Activated gamma-delta T cell (primary cell): ENCODE data around the gene TAF4.

Experiments used
- DNase-seq: peaks from one replicate; lab custom pipeline; 2025; lab: John Stamatoyannopoulos, UW

TAF4 gene

GRCh38 chr20:61941721-61942405 lies 123.8 kb downstream of the TAF4 start:
- DNase-seq: no peak

- DNase-seq: no peak
These were observed 124.5 kb downstream of the TAF4 start for GRCh38 chr20:61940976-61941720.

- DNase-seq: no peak
These were observed 125.2 kb downstream of the TAF4 start for GRCh38 chr20:61940491-61940890.

DNA sequence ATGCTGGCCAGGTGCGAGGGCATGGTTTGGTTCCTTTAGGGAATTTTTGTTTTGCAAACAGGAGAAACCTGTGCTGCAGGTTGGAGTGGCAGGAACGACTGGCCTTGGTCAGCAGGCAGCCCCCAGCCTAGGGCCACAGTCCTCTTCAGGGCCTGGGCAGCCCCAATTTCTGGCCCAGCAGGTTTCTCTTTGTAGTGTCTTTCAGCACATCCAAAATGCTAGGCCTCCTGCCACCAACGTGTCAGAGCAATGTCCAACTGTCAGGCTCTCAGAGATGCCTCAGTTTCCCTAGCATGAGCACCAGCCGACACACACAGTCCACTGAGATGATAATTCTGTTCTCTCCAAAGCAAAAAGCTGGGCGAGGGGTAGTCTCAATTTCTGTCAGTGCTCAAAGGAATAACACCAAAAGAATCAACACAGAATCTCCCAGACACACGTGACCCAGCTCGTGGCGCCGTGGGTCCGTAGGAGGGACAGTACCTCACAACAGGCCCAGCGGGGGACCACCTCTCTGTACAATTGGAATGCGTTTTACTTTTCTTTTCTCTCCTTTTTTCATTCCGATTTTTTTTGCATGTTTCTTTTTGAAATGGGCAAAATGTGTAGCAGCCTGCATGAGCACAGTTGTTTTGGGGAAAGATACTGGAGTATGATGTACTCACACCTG lies 125.9 kb downstream of the TAF4 start:
- no peak for DNase-seq

GRCh38 chr20:61938839-61939690 lies 126.6 kb downstream of the TAF4 start:
- no peak for DNase-seq

DNA sequence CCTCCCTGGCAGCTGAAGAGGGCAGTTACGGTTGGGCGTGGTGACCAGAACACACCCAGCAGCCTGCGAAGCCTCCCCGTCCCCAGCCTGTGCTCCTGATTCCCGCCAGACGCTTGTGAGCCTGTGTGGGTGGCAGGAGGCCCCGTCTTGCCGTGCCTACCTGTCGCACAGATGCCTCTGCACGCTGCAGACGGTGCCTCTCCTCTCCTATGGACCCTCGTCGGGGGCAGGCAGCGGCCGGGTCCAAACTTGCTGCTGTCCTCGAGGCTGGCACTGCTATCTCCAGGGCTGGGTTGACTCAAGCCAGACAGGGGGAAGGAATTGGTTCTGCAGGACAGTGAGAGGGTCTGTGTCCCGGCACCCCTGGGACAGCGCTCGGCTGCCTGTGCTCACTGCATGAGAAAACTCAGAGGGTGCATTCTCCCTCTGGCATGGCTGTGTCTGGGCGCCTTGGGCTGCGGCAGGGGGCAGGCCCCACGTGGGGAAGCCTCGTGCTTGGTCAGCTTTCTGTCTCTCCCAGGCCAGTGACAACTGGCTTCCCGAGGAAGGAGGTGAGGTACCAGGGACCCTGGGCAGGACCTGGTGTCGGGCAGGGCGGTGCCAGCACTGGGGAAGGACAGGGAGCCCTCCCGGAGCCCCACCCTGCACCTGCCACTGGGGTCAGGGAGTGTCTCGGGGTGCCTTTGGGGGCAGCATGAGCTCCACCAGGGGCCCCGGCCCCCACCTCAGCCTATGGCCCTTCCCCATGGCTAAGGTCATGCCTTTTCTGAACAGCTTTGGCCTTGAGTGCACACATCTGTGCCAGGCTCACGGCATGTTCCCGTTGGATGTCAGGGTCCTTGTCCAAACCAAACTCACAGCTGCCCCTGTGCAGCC lies 127.5 kb downstream of the TAF4 start:
- no peak for DNase-seq

DNA sequence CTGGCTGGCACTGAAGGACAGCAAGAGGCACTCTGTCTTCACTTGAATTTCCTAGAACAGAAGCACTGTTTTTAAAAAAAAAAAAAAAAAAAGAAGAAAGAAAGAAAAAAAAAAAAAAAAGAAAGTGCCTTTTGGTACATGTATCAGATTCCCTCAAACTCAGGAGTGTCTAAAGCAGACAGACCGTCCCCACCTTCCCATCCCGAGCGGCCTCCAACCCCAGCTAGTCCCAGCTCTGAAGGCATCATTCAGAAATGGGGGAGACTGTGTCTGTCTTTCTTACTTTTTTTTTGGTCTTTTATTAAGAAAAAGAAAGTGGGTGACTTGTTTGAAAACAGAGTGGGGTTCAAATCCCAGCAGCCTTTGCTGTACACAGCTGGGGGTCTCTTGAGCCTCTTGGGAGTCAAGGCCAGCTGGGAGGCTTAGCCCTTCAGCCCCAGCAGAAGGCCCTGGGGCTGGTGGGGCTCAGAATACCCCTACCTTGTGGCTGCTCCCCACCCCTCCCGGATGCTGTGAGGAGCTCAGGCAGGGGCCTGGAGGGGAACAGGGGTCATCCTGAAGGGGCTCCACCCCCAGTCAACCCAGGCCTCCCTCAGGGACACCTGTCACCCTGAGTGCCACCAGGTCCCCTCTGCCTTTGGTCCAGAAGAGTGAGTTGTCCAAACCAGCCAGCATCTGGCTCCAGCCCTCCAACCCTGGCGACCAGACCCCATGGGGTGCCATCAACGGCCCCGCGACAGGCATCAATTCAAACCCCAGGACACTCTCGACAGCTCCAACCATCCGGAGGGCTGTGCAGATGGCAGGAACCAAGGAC lies 128.3 kb downstream of the TAF4 start:
- DNase-seq: no peak

DNA sequence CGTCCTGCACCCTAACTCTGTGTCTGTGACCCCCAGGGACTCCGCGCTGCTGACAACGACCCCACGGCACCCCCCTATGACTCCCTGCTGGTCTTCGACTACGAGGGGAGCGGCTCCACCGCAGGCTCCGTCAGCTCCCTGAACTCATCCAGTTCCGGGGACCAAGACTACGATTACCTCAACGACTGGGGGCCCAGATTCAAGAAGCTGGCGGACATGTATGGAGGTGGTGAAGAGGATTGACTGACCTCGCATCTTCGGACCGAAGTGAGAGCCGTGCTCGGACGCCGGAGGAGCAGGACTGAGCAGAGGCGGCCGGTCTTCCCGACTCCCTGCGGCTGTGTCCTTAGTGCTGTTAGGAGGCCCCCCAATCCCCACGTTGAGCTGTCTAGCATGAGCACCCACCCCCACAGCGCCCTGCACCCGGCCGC lies 129.0 kb downstream of the TAF4 start:
- no peak for DNase-seq

DNA sequence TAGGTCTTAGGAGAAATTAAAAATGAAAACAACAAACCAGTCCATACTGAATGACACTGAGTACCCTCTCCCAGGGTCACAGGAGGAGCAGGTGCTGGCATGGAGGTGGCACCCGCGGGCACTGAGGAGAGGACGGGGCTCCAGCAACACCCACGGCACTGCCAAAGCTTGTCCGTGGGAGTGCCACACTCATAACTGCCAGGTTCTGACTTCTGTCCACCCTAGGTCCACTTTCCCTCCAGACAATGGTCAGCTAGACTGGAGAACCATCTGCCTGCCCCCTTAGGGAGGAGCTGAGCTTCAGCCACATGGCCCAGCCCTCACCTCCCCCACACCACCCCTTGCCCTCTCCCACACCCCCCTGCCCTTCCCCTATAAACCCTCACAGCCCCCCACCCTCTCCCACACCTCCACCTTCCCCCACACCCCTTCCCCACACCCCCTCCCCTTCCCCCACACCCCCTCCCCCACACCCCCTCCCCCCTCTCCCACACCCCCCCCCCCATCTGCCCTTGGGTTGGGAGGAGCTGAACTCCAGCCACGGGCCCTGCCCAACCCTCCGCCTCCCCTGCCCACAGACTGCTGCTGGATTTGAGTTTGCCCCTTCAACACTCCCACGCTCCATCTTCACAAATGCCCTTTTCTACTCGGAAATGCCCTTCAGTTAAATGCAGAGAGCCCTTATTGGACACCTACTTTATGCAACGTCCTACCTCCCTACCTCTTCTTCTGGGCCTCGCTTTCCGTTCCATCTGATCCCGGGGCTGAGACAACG lies 129.6 kb downstream of the TAF4 start:
- DNase-seq: no peak

DNA sequence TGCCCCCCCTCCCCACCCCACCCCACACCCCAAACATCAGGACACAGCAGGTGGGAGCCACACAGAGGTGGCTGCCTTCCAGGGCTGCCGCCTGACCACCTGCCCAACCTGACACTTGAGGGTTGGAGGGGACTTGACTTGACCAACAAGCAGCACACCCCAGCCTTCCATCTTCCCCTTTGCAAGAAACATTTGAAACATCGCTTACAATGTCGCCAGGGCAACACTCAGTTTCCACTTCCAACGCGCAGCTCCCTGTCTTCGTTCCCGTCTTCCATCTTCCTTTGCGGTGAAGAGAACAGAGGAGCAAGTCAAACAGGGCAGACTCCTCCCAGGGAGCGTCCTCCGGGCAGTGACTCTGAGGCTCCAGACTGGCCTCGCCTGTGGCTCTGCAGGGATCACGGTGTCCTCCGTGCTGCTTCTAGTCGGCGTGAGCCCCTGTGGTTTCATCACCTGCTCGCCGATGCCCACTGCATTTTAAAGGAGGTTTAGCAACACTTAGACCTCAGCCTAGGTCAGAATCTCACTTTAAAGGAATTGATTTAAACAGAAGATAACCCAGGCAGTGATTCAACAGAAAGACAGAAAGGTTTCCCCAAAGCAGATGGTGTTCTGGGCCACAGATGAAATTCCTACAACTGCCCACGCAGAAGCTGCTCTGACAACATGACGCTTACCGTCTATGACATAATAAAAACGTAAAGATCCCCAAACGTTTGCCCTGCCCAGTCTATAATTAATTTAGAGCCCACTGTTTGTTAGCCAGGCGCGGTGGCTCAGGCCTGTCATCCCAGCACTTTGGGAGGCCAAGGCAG lies 130.8 kb downstream of the TAF4 start:
- DNase-seq: no peak

- DNase-seq: no peak
These were observed 131.5 kb downstream of the TAF4 start for GRCh38 chr20:61933951-61934715.

- DNase-seq: no peak
These were observed 132.2 kb downstream of the TAF4 start for GRCh38 chr20:61933481-61933950.

DNA sequence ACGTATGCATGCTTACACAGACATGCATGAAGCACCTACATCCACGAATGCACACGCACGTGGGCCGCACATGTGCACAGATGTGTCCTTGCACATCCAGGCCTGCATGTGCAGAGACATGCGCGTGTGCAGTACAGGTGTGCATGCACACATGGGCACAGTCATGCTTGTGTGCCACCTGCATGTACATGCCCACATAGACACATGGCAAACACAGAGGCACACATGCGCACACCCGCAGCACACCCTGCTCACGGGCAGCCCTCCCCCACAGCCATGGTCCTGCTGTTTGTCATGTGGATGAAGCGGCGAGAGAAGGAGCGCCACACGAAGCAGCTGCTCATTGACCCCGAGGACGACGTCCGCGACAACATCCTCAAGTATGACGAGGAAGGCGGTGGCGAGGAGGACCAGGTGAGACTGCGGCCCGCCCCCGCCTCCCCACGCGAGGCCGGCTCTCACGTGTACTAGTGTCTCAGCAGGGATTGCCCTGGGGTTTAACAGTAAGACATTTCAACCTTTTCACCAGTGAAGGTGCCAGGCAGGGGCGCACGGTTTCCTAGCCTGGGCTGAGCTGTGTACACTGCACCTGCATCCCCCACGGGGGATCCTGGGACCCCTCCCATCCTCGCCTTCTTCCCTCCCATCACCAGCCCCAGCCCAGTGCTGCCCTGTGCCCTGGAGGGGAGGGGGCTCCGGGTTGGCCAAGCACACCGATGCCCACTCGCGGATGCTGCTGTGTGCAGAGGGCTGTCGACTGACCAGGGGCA lies 132.8 kb downstream of the TAF4 start:
- DNase-seq: no peak

- no peak for DNase-seq
These were observed 133.5 kb downstream of the TAF4 start for GRCh38 chr20:61932199-61932592.

GRCh38 chr20:61931476-61932198 lies 134.0 kb downstream of the TAF4 start:
- no peak for DNase-seq
